ENCODE results near the gene MTIF3.
A peak's percentile ranks its signal among the peaks of the same experiment; 100 is the strongest.

The MTIF3 gene

GRCh38 chr13:27446986-27447583, 3.3 kb downstream of the MTIF3 start:
- ATAC-seq (replicated peaks; ENCODE audit: extremely low read depth, poor library complexity, severe bottlenecking) (no peak), DNase-seq (ENCODE audit: low spot score in 2 of 2) (no peak)
- Mint-ChIP-seq H3K4me3 (peak overlapping the region; percentile 50), H3K4me1 (peaks cover 63% of the 10 kb centered on the region), H3K27ac (ENCODE audit: low read depth) (peak overlapping the region; percentile 85), H3K36me3 (ENCODE audit: insufficient read depth) (peaks cover 25% of the 10 kb centered on the region), H3K27me3 (no peaks in the 10 kb centered on the region), H3K9me3 (no peaks in the 10 kb centered on the region)

- Mint-ChIP-seq H3K9me3 (no peaks in the 10 kb centered on the region), H3K4me1 (peaks cover 59% of the 10 kb centered on the region), H3K27ac (ENCODE audit: low read depth) (peak overlapping the region; percentile 61), H3K36me3 (ENCODE audit: insufficient read depth) (peaks cover 24% of the 10 kb centered on the region), H3K4me3 (peak overlapping the region; percentile 69), H3K27me3 (no peaks in the 10 kb centered on the region)
- no peak for DNase-seq (ENCODE audit: low spot score in 2 of 2)
- ATAC-seq (replicated peaks; ENCODE audit: extremely low read depth, poor library complexity, severe bottlenecking), result no peak
Observed at GRCh38 chr13:27442797-27443196, 7.6 kb downstream of the MTIF3 start.

GRCh38 chr13:27442071-27442647, 8.2 kb downstream of the MTIF3 start:
- ATAC-seq (replicated peaks; ENCODE audit: extremely low read depth, poor library complexity, severe bottlenecking), result peak; percentile 21
- Mint-ChIP-seq H3K4me1 (peaks cover 53% of the 10 kb centered on the region), H3K36me3 (ENCODE audit: insufficient read depth) (peaks cover 27% of the 10 kb centered on the region), H3K27me3 (no peaks in the 10 kb centered on the region), H3K4me3 (peak overlapping the region; percentile 69), H3K9me3 (no peaks in the 10 kb centered on the region), H3K27ac (ENCODE audit: low read depth) (peak overlapping the region; percentile 61)
- DNase-seq (ENCODE audit: low spot score in 2 of 2), result no peak

- H3K9me3 Mint-ChIP-seq, result no peaks in the 10 kb centered on the region
Observed at GRCh38 chr13:27440408-27440807, 10.0 kb downstream of the MTIF3 start.

GRCh38 chr13:27437126-27437525, 13.2 kb downstream of the MTIF3 start:
- Mint-ChIP-seq H3K36me3 (ENCODE audit: insufficient read depth) (peaks cover 61% of the 10 kb centered on the region), H3K4me1 (peaks cover 44% of the 10 kb centered on the region), H3K27me3 (no peaks in the 10 kb centered on the region), H3K9me3 (no peaks in the 10 kb centered on the region), H3K4me3 (no peak overlapping the region), H3K27ac (ENCODE audit: low read depth) (no peak overlapping the region)
- DNase-seq (ENCODE audit: low spot score in 2 of 2) (no peak), ATAC-seq (replicated peaks; ENCODE audit: extremely low read depth, poor library complexity, severe bottlenecking) (no peak)

More at GRCh38 chr13:27440408-27440807, 10.0 kb downstream of the MTIF3 start:
- Mint-ChIP-seq H3K4me3 (peak overlapping the region; percentile 69), H3K4me1 (peaks cover 41% of the 10 kb centered on the region), H3K36me3 (ENCODE audit: insufficient read depth) (peaks cover 36% of the 10 kb centered on the region), H3K27me3 (no peaks in the 10 kb centered on the region), H3K27ac (ENCODE audit: low read depth) (peak overlapping the region; percentile 61)
- no peak for DNase-seq (ENCODE audit: low spot score in 2 of 2)
- ATAC-seq (replicated peaks; ENCODE audit: extremely low read depth, poor library complexity, severe bottlenecking), result peak; percentile 57

- Mint-ChIP-seq H3K36me3 (ENCODE audit: insufficient read depth) (peaks cover 82% of the 10 kb centered on the region), H3K27me3 (no peaks in the 10 kb centered on the region), H3K4me1 (peaks cover 39% of the 10 kb centered on the region), H3K27ac (ENCODE audit: low read depth) (peak overlapping the region; percentile 86), H3K4me3 (peak overlapping the region; percentile 54), H3K9me3 (no peaks in the 10 kb centered on the region)
- ATAC-seq (replicated peaks; ENCODE audit: extremely low read depth, poor library complexity, severe bottlenecking) (peak; percentile 92), DNase-seq (ENCODE audit: low spot score in 2 of 2) (no peak)
Observed at GRCh38 chr13:27432611-27433210, 17.7 kb downstream of the MTIF3 start.

GRCh38 chr13:27432180-27432579, 18.2 kb downstream of the MTIF3 start:
- Mint-ChIP-seq H3K4me3 (peak overlapping the region; percentile 54), H3K27me3 (no peaks in the 10 kb centered on the region), H3K9me3 (no peaks in the 10 kb centered on the region), H3K36me3 (ENCODE audit: insufficient read depth) (peaks cover 79% of the 10 kb centered on the region), H3K4me1 (peaks cover 45% of the 10 kb centered on the region), H3K27ac (ENCODE audit: low read depth) (peak overlapping the region; percentile 86)
- DNase-seq (ENCODE audit: low spot score in 2 of 2) (no peak), ATAC-seq (replicated peaks; ENCODE audit: extremely low read depth, poor library complexity, severe bottlenecking) (peak; percentile 19)

GRCh38 chr13:27428160-27428559, 22.2 kb downstream of the MTIF3 start:
- Mint-ChIP-seq H3K9me3 (no peaks in the 10 kb centered on the region), H3K4me3 (peak overlapping the region; percentile 78), H3K27me3 (no peaks in the 10 kb centered on the region), H3K4me1 (peaks cover 61% of the 10 kb centered on the region), H3K36me3 (ENCODE audit: insufficient read depth) (peaks cover 75% of the 10 kb centered on the region), H3K27ac (ENCODE audit: low read depth) (peak overlapping the region; percentile 93)
- ATAC-seq (replicated peaks; ENCODE audit: extremely low read depth, poor library complexity, severe bottlenecking), result no peak
- no peak for DNase-seq (ENCODE audit: low spot score in 2 of 2)

- Mint-ChIP-seq H3K36me3 (ENCODE audit: insufficient read depth) (peaks cover 69% of the 10 kb centered on the region), H3K9me3 (no peaks in the 10 kb centered on the region), H3K27ac (ENCODE audit: low read depth) (peak overlapping the region; percentile 93), H3K4me1 (peaks cover 57% of the 10 kb centered on the region), H3K4me3 (peak overlapping the region; percentile 78), H3K27me3 (no peaks in the 10 kb centered on the region)
- ATAC-seq (replicated peaks; ENCODE audit: extremely low read depth, poor library complexity, severe bottlenecking) (no peak), DNase-seq (ENCODE audit: low spot score in 2 of 2) (no peak)
Observed at GRCh38 chr13:27427641-27428040, 22.7 kb downstream of the MTIF3 start.

- peaks cover 54% of the 10 kb centered on the region for H3K36me3 Mint-ChIP-seq (ENCODE audit: insufficient read depth)
- H3K27ac Mint-ChIP-seq (ENCODE audit: low read depth), result peak overlapping the region; percentile 93
- H3K27me3 Mint-ChIP-seq, result no peaks in the 10 kb centered on the region
- peaks cover 46% of the 10 kb centered on the region for H3K4me1 Mint-ChIP-seq
- peak; percentile 55 to 62 for DNase-seq (ENCODE audit: low spot score in 2 of 2)
- peak; percentile 80 for ATAC-seq (replicated peaks; ENCODE audit: extremely low read depth, poor library complexity, severe bottlenecking)
- peak overlapping the region; percentile 78 for H3K4me3 Mint-ChIP-seq
- no peaks in the 10 kb centered on the region for H3K9me3 Mint-ChIP-seq
Observed at GRCh38 chr13:27425918-27426630, 24.3 kb downstream of the MTIF3 start.

GRCh38 chr13:27425158-27425917, 25.0 kb downstream of the MTIF3 start:
- ATAC-seq (replicated peaks; ENCODE audit: extremely low read depth, poor library complexity, severe bottlenecking), result peak; percentile 2
- Mint-ChIP-seq H3K4me1 (peaks cover 38% of the 10 kb centered on the region), H3K27ac (ENCODE audit: low read depth) (peak overlapping the region; percentile 93), H3K4me3 (peak overlapping the region; percentile 78), H3K9me3 (no peaks in the 10 kb centered on the region), H3K36me3 (ENCODE audit: insufficient read depth) (peaks cover 46% of the 10 kb centered on the region), H3K27me3 (no peaks in the 10 kb centered on the region)
- no peak for DNase-seq (ENCODE audit: low spot score in 2 of 2)

Data from central memory CD8-positive, alpha-beta T cell (primary cell).